OCI-LY7 (cell line): ENCODE measurements around the gene SEC14L5. TPM values are rescaled to one million over a fixed set of nuclear protein-coding genes. Genes with fewer than 3 reads are reported as not detected.

Experiments
- BruUV-seq: library from RNA; stranded (reverse); fragments of 400-500 nt; replicated peaks from 2 replicates; lab custom pipeline; 2021; lab: Mats Ljungman, UMichigan
- CTCF ChIA-PET: fragments of 300-600 bp; sonication (Branson Sonifier 250); formaldehyde crosslinking; loops from one replicate; lab custom pipeline; 2022; ENCODE audit warnings: antibody characterized with exemption; ENCODE audit not compliant: unreplicated experiment; lab: Charles Lee
- POLR2A ChIA-PET: fragments of 300-600 bp; sonication (Branson Sonifier 250); formaldehyde crosslinking; loops from one replicate; lab custom pipeline; 2022; ENCODE audit warnings: antibody characterized with exemption; lab: Charles Lee
- DNase-seq: peaks from one replicate; pipeline ENCODE4 v3.0.0-alpha.2; 2015; ENCODE audit warnings: low spot score
- H2AFZ ChIP-seq: fragments of 200-600 bp; sonication (generic), shearing (Covaris generic); 2 replicates; pipeline ENCODE4 v1.6.1; 2014; ENCODE audit warnings: mild to moderate bottlenecking, antibody characterized with exemption, low read length, moderate library complexity
- H3K27ac ChIP-seq: fragments of 200-600 bp; sonication (generic); 2 replicates; pipeline ENCODE4 v1.5.1; 2014; ENCODE audit warnings: mixed run types, low read depth, mild to moderate bottlenecking, moderate library complexity, low read length, inconsistent platforms; ENCODE audit not compliant: poor library complexity, severe bottlenecking
- H3K36me3 ChIP-seq: fragments of 200-600 bp; sonication (generic); 2 replicates; pipeline ENCODE4 v1.6.1; 2014; ENCODE audit warnings: mild to moderate bottlenecking, antibody characterized with exemption, low read length, moderate library complexity, mixed read lengths; ENCODE audit not compliant: insufficient read depth
- H3K4me1 ChIP-seq: fragments of 200-600 bp; sonication (generic); 2 replicates; pipeline ENCODE4 v1.5.1; 2014; ENCODE audit warnings: mild to moderate bottlenecking, low read length; ENCODE audit not compliant: insufficient read depth, poor library complexity, severe bottlenecking
- H3K4me2 ChIP-seq: fragments of 200-600 bp; sonication (generic); 2 replicates; pipeline ENCODE4 v1.6.1; 2014; ENCODE audit warnings: mild to moderate bottlenecking, low read length
- H3K4me3 ChIP-seq: fragments of 200-600 bp; sonication (generic); 2 replicates; pipeline ENCODE4 v1.5.1; 2014; ENCODE audit warnings: mild to moderate bottlenecking, low read depth, low read length; ENCODE audit not compliant: poor library complexity, severe bottlenecking
- H3K79me2 ChIP-seq: fragments of 200-600 bp; sonication (generic); 2 replicates; pipeline ENCODE4 v1.6.1; 2016; ENCODE audit warnings: low read depth, mild to moderate bottlenecking, low read length, moderate library complexity, mixed read lengths; ENCODE audit not compliant: insufficient read depth
- H3K9me2 ChIP-seq: fragments of 200-600 bp; sonication (generic); 2 replicates; pipeline ENCODE4 v1.6.1; 2016; ENCODE audit warnings: mild to moderate bottlenecking, low read length, mixed read lengths; ENCODE audit not compliant: insufficient read depth
- H3K9me3 ChIP-seq: fragments of 200-600 bp; sonication (generic); 2 replicates; pipeline ENCODE4 v1.6.1; 2014; ENCODE audit warnings: mild to moderate bottlenecking, mixed run types, low read length, mixed read lengths
- H4K20me1 ChIP-seq: fragments of 200-600 bp; sonication (generic); 2 replicates; pipeline ENCODE4 v1.6.1; 2014; ENCODE audit warnings: mild to moderate bottlenecking, antibody characterized with exemption, low read length, moderate library complexity, mixed read lengths; ENCODE audit not compliant: insufficient read depth
- CTCF ChIP-seq: fragments of 200-600 bp; sonication (generic); conservative IDR thresholded peaks from 2 replicates; pipeline ENCODE4 v1.5.1; 2014; ENCODE audit warnings: mild to moderate bottlenecking, antibody characterized with exemption, low read length, moderate library complexity, mixed read lengths
- EZH2phosphoT487 ChIP-seq: fragments of 200-600 bp; sonication (generic); IDR thresholded peaks from 2 replicates; pipeline ENCODE4 v1.6.1; 2018; ENCODE audit warnings: low read depth, borderline replicate concordance, mild to moderate bottlenecking, mixed run types, antibody characterized with exemption, low read length, moderate library complexity, mixed read lengths
- intact Hi-C: fragments of 100-400 bp; cut with micrococcal nuclease; formaldehyde crosslinking; loops from one replicate; pipeline ENCODE4 v1.10.0; 2022; ENCODE audit not compliant: unreplicated experiment
- total RNA-seq, 2 experiments: library from RNA; depleted of rRNA in 1 of 2; stranded (reverse); fragments of >200 nt in 1 of 2; shearing (Covaris generic) in 1 of 2; gene quantifications; 2 replicates each; pipeline ENCODE4 v1.2.3, GENCODE V29; 2014 to 2022

The SEC14L5 gene
- total RNA-seq, 2 experiments from 2014 or later = not detected

- no peaks in the 10 kb centered on the region for H3K79me2 ChIP-seq
- intact Hi-C loops = no loop called here
- BruUV-seq = no TSS peak
- H3K4me3 ChIP-seq = no peak overlapping the region
- no peaks in the 10 kb centered on the region for H3K9me2 ChIP-seq
- TF ChIP-seq EZH2phosphoT487 = no peak
- no peak for TF ChIP-seq CTCF
- no peak overlapping the region for H3K4me2 ChIP-seq
- ChIA-PET CTCF (no interaction called here), POLR2A (interaction anchor here (1.1 kb wide), 1 partner anchor 9 kb away, joined by 4 read pairs; no protein-coding TSS in a partner anchor)
- no peaks in the 10 kb centered on the region for H4K20me1 ChIP-seq
- no peak overlapping the region for H2AFZ ChIP-seq
- H3K27ac ChIP-seq = no peak overlapping the region
- DNase-seq = no peak
- no peaks in the 10 kb centered on the region for H3K9me3 ChIP-seq
- no peaks in the 10 kb centered on the region for H3K36me3 ChIP-seq
- no peaks in the 10 kb centered on the region for H3K4me1 ChIP-seq
These were observed 39.3 kb upstream of the SEC14L5 start for GRCh38 chr16:4918781-4919251.

DNA sequence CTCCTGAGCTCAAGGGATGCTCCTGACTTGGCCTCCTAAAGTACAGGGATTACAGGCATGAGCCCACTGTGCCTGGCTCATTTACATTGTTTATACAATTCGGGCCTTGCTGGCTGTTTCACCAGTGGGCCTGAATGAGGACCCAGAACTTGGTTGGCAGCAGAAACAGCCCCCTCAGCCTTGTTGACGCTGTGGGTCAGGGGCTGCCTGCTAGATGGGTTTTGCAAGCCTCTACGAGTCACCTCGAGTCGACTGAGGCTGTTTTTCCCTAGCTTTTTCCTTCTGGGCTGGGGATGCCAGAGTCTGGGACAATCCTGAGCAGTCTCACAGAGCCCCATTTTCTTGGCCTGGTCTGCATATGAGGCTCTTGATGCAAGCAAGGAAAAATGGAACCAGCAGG is 37.3 kb upstream of the SEC14L5 start:
- no TSS peak for BruUV-seq
- H3K79me2 ChIP-seq = no peaks in the 10 kb centered on the region
- DNase-seq = no peak
- H3K36me3 ChIP-seq = no peaks in the 10 kb centered on the region
- TF ChIP-seq EZH2phosphoT487 = no peak
- no peak for TF ChIP-seq CTCF
- H3K4me1 ChIP-seq = no peaks in the 10 kb centered on the region
- no peaks in the 10 kb centered on the region for H3K9me3 ChIP-seq
- CTCF ChIA-PET = no interaction called here
- no peaks in the 10 kb centered on the region for H3K9me2 ChIP-seq
- POLR2A ChIA-PET = no interaction called here
- no peak overlapping the region for H3K4me3 ChIP-seq
- no peak overlapping the region for H2AFZ ChIP-seq
- no peak overlapping the region for H3K4me2 ChIP-seq
- H4K20me1 ChIP-seq = no peaks in the 10 kb centered on the region
- H3K27ac ChIP-seq = no peak overlapping the region
- intact Hi-C loops = no loop called here

DNA sequence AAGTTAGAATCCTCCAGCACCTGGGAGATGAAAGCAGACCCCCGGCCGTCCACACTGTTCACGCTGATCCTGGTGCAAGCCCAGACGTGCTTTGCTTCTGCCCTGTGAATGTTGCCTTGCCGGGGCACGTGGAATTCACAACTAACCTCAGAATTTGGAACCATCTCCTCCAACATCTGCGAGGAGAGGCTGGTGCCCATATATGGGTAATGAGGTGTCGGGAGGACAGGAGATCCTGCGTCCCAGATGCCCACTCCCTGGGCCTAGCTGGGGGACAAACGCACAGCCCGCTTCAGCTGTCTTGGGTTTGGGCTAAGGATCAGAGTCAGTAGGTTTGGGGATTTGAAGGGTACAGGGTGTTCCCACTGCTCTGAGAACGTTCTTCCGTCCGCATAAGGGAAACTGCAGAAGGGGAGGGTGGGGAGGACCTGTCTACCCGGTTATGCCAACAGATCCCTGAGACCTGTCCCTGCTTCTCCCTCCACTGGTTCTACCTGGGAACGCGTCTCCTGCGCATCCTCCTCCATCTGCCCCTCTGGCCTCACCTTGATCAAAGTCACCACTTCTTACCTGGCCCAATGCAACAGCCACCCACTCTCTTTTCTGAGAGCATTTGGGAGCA is 35.3 kb upstream of the SEC14L5 start:
- POLR2A ChIA-PET = no interaction called here
- intact Hi-C loops = no loop called here
- Histone ChIP-seq H3K79me2 (no peaks in the 10 kb centered on the region), H3K36me3 (no peaks in the 10 kb centered on the region), H3K4me3 (no peak overlapping the region), H3K4me2 (no peak overlapping the region), H3K4me1 (no peaks in the 10 kb centered on the region), H2AFZ (no peak overlapping the region), H3K9me3 (peaks cover 8% of the 10 kb centered on the region; the same call in 1 of the 2 replicates), H3K27ac (no peak overlapping the region), H4K20me1 (no peaks in the 10 kb centered on the region), H3K9me2 (no peaks in the 10 kb centered on the region)
- no peak for DNase-seq
- BruUV-seq = no TSS peak
- TF ChIP-seq EZH2phosphoT487 (no peak), CTCF (no peak)
- CTCF ChIA-PET = no interaction called here
